ENCODE results near the gene CACFD1. TPM values are rescaled to one million over a fixed set of nuclear protein-coding genes. Genes with fewer than 3 reads are reported as not detected.

CACFD1 gene
- total RNA-seq, 2 donors from 2014 or later, result 15.8 to 19.5 TPM

DNA sequence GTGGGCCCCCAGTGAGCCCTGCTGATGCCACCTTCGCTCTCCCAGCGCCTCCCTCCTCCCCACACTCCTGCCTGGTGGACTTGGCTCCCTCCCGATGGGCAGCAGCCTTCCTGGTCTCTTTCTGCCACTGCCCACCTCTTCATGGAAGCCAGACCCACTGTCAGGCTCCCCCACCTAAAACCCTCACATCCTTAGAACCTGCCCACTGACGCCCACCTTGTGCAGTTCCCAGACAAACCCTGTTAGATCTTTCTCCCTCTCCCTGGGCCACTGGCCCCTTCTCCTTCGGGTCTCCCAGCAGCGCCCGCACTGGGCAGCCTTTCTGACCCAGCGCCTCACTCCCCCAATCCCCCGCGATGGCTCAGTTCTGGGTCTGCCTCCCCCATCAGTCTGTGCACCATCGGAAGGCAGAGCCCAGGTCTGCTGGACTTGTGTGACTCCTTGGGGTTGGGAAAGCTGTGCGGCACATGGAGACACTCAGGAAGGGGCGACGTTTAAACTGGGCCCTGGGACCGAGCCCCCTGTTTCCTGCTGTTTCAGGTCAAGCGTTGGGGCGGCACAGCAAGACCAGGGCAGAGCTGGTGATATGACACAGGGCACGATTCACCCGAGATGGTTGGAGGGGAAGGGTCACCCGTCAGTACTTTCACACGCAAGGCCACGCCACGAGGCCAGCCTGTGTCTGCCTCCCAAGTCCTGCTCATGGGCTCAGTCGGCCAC is 47.6 kb downstream of the CACFD1 start:
- Histone ChIP-seq H3K4me1 (ENCODE audit: control insufficient read depth in 1 of 2, low read depth in 2 of 2) (peaks cover 9 to 28% of the 10 kb centered on the region in 2 donors), H3K36me3 (no peaks in the 10 kb centered on the region), H3K27me3 (replicated peaks; ENCODE audit: insufficient read depth) (no peaks in the 10 kb centered on the region), H3K4me3 (no peak overlapping the region), H3K9me3 (peaks cover 3% of the 10 kb centered on the region), H3K27ac (no peak overlapping the region)
- TF ChIP-seq, protein P1, sequence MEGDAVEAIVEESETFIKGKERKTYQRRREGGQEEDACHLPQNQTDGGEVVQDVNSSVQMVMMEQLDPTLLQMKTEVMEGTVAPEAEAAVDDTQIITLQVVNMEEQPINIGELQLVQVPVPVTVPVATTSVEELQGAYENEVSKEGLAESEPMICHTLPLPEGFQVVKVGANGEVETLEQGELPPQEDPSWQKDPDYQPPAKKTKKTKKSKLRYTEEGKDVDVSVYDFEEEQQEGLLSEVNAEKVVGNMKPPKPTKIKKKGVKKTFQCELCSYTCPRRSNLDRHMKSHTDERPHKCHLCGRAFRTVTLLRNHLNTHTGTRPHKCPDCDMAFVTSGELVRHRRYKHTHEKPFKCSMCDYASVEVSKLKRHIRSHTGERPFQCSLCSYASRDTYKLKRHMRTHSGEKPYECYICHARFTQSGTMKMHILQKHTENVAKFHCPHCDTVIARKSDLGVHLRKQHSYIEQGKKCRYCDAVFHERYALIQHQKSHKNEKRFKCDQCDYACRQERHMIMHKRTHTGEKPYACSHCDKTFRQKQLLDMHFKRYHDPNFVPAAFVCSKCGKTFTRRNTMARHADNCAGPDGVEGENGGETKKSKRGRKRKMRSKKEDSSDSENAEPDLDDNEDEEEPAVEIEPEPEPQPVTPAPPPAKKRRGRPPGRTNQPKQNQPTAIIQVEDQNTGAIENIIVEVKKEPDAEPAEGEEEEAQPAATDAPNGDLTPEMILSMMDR (IDR thresholded peaks at IDR 0.05), result no peak
- ATAC-seq (ENCODE audit: insufficient number of reproducible peaks, low FRiP score, low read depth) (no peak), DNase-seq (ENCODE audit: low spot score) (no peak)

DNA sequence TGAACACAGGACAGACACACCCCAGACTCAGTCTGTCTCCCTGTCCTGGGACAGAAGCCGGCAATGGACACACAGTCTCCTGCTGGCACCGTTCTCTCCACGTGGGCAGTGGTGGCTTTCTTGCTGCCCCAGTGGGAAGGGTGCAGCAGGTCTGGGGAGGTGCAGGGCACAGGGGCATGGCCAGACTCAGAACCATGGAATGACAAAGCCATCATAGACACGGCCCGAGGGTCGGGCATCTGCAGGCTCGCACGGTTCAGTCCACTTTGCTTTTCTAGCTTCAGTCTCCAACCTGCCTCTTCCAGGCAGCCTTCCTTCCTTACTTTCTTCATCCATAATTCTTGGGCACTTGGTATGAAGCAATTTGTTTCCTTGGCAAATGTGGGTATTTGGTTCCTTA is 48.3 kb downstream of the CACFD1 start:
- no peaks in the 10 kb centered on the region for H3K27me3 ChIP-seq (replicated peaks; ENCODE audit: insufficient read depth)
- TF ChIP-seq, protein P1 (IDR thresholded peaks at IDR 0.05), result no peak
- no peak overlapping the region for H3K4me3 ChIP-seq
- no peak for DNase-seq (ENCODE audit: low spot score)
- H3K27ac ChIP-seq, result no peak overlapping the region
- no peaks in the 10 kb centered on the region for H3K9me3 ChIP-seq
- ATAC-seq (ENCODE audit: insufficient number of reproducible peaks, low FRiP score, low read depth), result no peak
- H3K36me3 ChIP-seq, result no peaks in the 10 kb centered on the region
- H3K4me1 ChIP-seq (ENCODE audit: control insufficient read depth in 1 of 2, low read depth in 2 of 2), result peaks cover 9 to 28% of the 10 kb centered on the region in 2 donors

GRCh38 chr9:133509179-133510083 is 49.7 kb downstream of the CACFD1 start:
- no peaks in the 10 kb centered on the region for H3K9me3 ChIP-seq
- peak overlapping the region; percentile 22 for H3K4me3 ChIP-seq
- DNase-seq (ENCODE audit: low spot score) (no peak), ATAC-seq (ENCODE audit: insufficient number of reproducible peaks, low FRiP score, low read depth) (no peak)
- TF ChIP-seq, protein P1 (IDR thresholded peaks at IDR 0.05), result no peak
- no peaks in the 10 kb centered on the region for H3K27me3 ChIP-seq (replicated peaks; ENCODE audit: insufficient read depth)
- no peaks in the 10 kb centered on the region for H3K36me3 ChIP-seq
- H3K4me1 ChIP-seq (ENCODE audit: control insufficient read depth in 1 of 2, low read depth in 2 of 2), result peaks cover 10 to 37% of the 10 kb centered on the region in 2 donors
- no peak overlapping the region for H3K27ac ChIP-seq

- DNase-seq (ENCODE audit: low spot score), result no peak
- no peak for ATAC-seq (ENCODE audit: insufficient number of reproducible peaks, low FRiP score, low read depth)
- Histone ChIP-seq H3K4me3 (no peak overlapping the region), H3K27ac (no peak overlapping the region), H3K27me3 (replicated peaks; ENCODE audit: insufficient read depth) (no peaks in the 10 kb centered on the region), H3K9me3 (no peaks in the 10 kb centered on the region), H3K4me1 (ENCODE audit: control insufficient read depth in 1 of 2, low read depth in 2 of 2) (peaks cover 13 to 43% of the 10 kb centered on the region in 2 donors), H3K36me3 (no peaks in the 10 kb centered on the region)
- TF ChIP-seq, protein P1 (IDR thresholded peaks at IDR 0.05), result no peak
These were observed 51.2 kb downstream of the CACFD1 start for GRCh38 chr9:133510926-133511505.

DNA sequence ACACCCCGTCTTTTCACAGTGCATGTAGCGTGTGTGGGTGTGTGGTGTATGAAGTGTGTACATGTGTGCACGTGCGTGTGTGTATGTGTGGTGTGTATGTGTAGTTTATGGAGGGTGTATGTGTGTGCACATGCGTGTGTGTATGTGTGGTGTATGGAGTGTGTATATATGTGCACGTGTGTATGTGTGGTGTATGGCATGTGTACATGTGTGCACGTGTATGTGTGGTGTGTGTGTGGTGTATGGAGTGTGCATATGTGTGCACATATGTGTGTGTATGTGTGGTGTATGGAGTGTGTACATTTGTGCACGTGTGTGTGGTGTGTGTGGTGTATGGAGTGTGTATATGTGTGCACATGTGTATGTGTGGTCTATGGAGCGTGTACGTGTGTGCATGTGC is 51.8 kb downstream of the CACFD1 start:
- TF ChIP-seq, protein P1 (IDR thresholded peaks at IDR 0.05), result no peak
- Histone ChIP-seq H3K4me1 (ENCODE audit: control insufficient read depth in 1 of 2, low read depth in 2 of 2) (peaks cover 13 to 37% of the 10 kb centered on the region in 2 donors), H3K9me3 (no peaks in the 10 kb centered on the region), H3K27ac (no peak overlapping the region), H3K4me3 (no peak overlapping the region), H3K36me3 (no peaks in the 10 kb centered on the region), H3K27me3 (replicated peaks; ENCODE audit: insufficient read depth) (no peaks in the 10 kb centered on the region)
- ATAC-seq (ENCODE audit: insufficient number of reproducible peaks, low FRiP score, low read depth) (no peak), DNase-seq (ENCODE audit: low spot score) (no peak)

All from thoracic aorta (tissue), 2 donors.